IMR-90 (cell line): ENCODE measurements around the gene GPRC5C. TPM values are rescaled to one million over a fixed set of nuclear protein-coding genes. Genes with fewer than 3 reads are reported as not detected.

ENCODE experiments used
- ATAC-seq: fragments of 200-7000 bp; cut with Tn5 transposase; 2 replicates; pipeline ENCODE4 v1.9.1; 2020; ENCODE audit warnings: low read depth, mild to moderate bottlenecking, moderate library complexity
- BruUV-seq: library from RNA; stranded (reverse); fragments of 400-500 nt; replicated peaks from 2 replicates; lab custom pipeline; 2021; lab: Mats Ljungman, UMichigan
- CTCF ChIA-PET: fragments of 300-600 bp; formaldehyde crosslinking; extraction: SDS; loops from one replicate; lab custom pipeline; 2021; ENCODE audit warnings: antibody characterized with exemption; lab: Yijun Ruan, JAX
- POLR2A ChIA-PET: fragments of 300-600 bp; sonication (Branson Sonifier 250); formaldehyde crosslinking; loops from one replicate; lab custom pipeline; 2022; ENCODE audit warnings: antibody characterized with exemption; ENCODE audit not compliant: unreplicated experiment; lab: Charles Lee
- DNase-seq: peaks from one replicate; pipeline ENCODE4 v3.0.0; 2013
- H2AFZ ChIP-seq: replicated peaks from 2 replicates; pipeline ENCODE3; 2013; ENCODE audit warnings: low read length, mild to moderate bottlenecking; ENCODE audit not compliant: poor library complexity
- H2AK5ac ChIP-seq: 2 replicates; pipeline ENCODE4 v1.6.1; 2013; ENCODE audit warnings: low read depth, low read length, inconsistent platforms
- H2AK9ac ChIP-seq: replicated peaks from 2 replicates; pipeline ENCODE3; 2013; ENCODE audit warnings: mild to moderate bottlenecking, low read depth, low read length, moderate library complexity; ENCODE audit not compliant: poor library complexity
- H2BK120ac ChIP-seq: 2 replicates; pipeline ENCODE4 v1.6.1; 2013; ENCODE audit warnings: low read depth, low read length, inconsistent platforms
- H2BK15ac ChIP-seq: 3 replicates; pipeline ENCODE4 v1.6.1; 2013; ENCODE audit warnings: low read depth, low read length, inconsistent platforms
- H2BK20ac ChIP-seq: 2 replicates; pipeline ENCODE4 v1.6.1; 2013; ENCODE audit warnings: low read depth, mild to moderate bottlenecking, inconsistent platforms, low read length, moderate library complexity
- H2BK5ac ChIP-seq: 2 replicates; pipeline ENCODE4 v1.6.1; 2013; ENCODE audit warnings: mild to moderate bottlenecking, low read depth, low read length, inconsistent platforms; ENCODE audit not compliant: poor library complexity, severe bottlenecking
- H3K14ac ChIP-seq: replicated peaks from 2 replicates; pipeline ENCODE4 v1.6.1; 2013; ENCODE audit warnings: low read depth, low read length, inconsistent platforms
- H3K18ac ChIP-seq: 2 replicates; pipeline ENCODE4 v1.6.1; 2013; ENCODE audit warnings: low read depth, low read length, control low read depth
- H3K23ac ChIP-seq: 2 replicates; pipeline ENCODE4 v1.6.1; 2013; ENCODE audit warnings: low read depth, low read length, inconsistent platforms
- H3K27ac ChIP-seq: 2 replicates; pipeline ENCODE4 v1.5.1; 2013; ENCODE audit warnings: mild to moderate bottlenecking, control low read depth, low read length; ENCODE audit not compliant: insufficient read depth
- H3K27me3 ChIP-seq: 2 replicates; pipeline ENCODE4 v1.6.1; 2013; ENCODE audit warnings: low read length; ENCODE audit not compliant: control insufficient read depth, insufficient read depth
- H3K36me3 ChIP-seq: 2 replicates; pipeline ENCODE4 v1.6.1; 2013; ENCODE audit warnings: low read length, mixed read lengths; ENCODE audit not compliant: control insufficient read depth, insufficient read depth
- H3K4ac ChIP-seq: 2 replicates; pipeline ENCODE4 v1.6.1; 2013; ENCODE audit warnings: low read depth, low read length, inconsistent platforms
- H3K4me1 ChIP-seq: 2 replicates; pipeline ENCODE4 v1.6.1; 2013; ENCODE audit warnings: low read length, mixed read lengths; ENCODE audit not compliant: control insufficient read depth, insufficient read depth
- H3K4me2 ChIP-seq: 2 replicates; pipeline ENCODE4 v1.6.1; 2013; ENCODE audit warnings: low read depth, mild to moderate bottlenecking, control low read depth, low read length, moderate library complexity
- H3K4me3 ChIP-seq: 2 replicates; pipeline ENCODE4 v1.5.1; 2013; ENCODE audit warnings: low read depth, mild to moderate bottlenecking, control low read depth, low read length, moderate library complexity; ENCODE audit not compliant: insufficient read depth
- H3K56ac ChIP-seq: 2 replicates; pipeline ENCODE4 v1.6.1; 2013; ENCODE audit warnings: low read length, inconsistent platforms; ENCODE audit not compliant: insufficient read depth; ENCODE audit errors: extremely low read depth
- H3K79me1 ChIP-seq, 2 experiments: 2 replicates each; pipeline ENCODE4 v1.6.1; 2013; ENCODE audit warnings: low read length in 2 of 2, inconsistent platforms in 1 of 2, low read depth in 1 of 2
- H3K9ac ChIP-seq: 2 replicates; pipeline ENCODE4 v1.6.1; 2013; ENCODE audit warnings: low read depth, low read length, control low read depth
- H3K9me1 ChIP-seq: 2 replicates; pipeline ENCODE4 v1.6.1; 2013; ENCODE audit warnings: low read length, inconsistent platforms; ENCODE audit not compliant: insufficient read depth
- H3K9me3 ChIP-seq: 2 replicates; pipeline ENCODE4 v1.6.1; 2013; ENCODE audit warnings: low read length; ENCODE audit not compliant: control insufficient read depth, insufficient read depth
- H4K20me1 ChIP-seq: 2 replicates; pipeline ENCODE4 v1.6.1; 2013; ENCODE audit warnings: low read length, inconsistent platforms; ENCODE audit not compliant: insufficient read depth
- H4K5ac ChIP-seq: 2 replicates; pipeline ENCODE4 v1.6.1; 2013; ENCODE audit warnings: mild to moderate bottlenecking, low read depth, low read length, control low read depth
- H4K8ac ChIP-seq, 2 experiments: 2 replicates each; pipeline ENCODE4 v1.6.1; 2013; ENCODE audit warnings: low read depth in 2 of 2, low read length in 2 of 2, control low read depth in 1 of 2, inconsistent platforms in 1 of 2
- H4K91ac ChIP-seq: 2 replicates; pipeline ENCODE4 v1.6.1; 2013; ENCODE audit warnings: low read depth, low read length, inconsistent platforms; ENCODE audit not compliant: insufficient read depth
- BHLHE40 ChIP-seq: fragments of 150-350 bp; IDR thresholded peaks from 2 replicates; pipeline ENCODE4 v1.6.1; 2016; ENCODE audit warnings: mild to moderate bottlenecking, low read depth, low read length
- CEBPB ChIP-seq: IDR thresholded peaks from 2 replicates; pipeline ENCODE4 v1.6.1; 2012; ENCODE audit warnings: low read depth, low read length, improper control_type of control experiment
- CHD1 ChIP-seq: IDR thresholded peaks from 2 replicates; pipeline ENCODE4 v1.6.1; 2012; ENCODE audit warnings: low read depth, low read length, improper control_type of control experiment
- FOS ChIP-seq: fragments of 150-350 bp; IDR thresholded peaks from 2 replicates; pipeline ENCODE4 v1.6.1; 2016; ENCODE audit warnings: low read depth, low read length
- MAFK ChIP-seq: IDR thresholded peaks from 2 replicates; pipeline ENCODE4 v1.6.1; 2012; ENCODE audit warnings: low read depth, low read length, improper control_type of control experiment
- MAZ ChIP-seq: IDR thresholded peaks from 2 replicates; pipeline ENCODE4 v1.6.1; 2012; ENCODE audit warnings: low read depth, mild to moderate bottlenecking, low read length, improper control_type of control experiment, moderate library complexity, borderline replicate concordance
- MXI1 ChIP-seq: IDR thresholded peaks from 2 replicates; pipeline ENCODE4 v1.6.1; 2012; ENCODE audit warnings: low read depth, mild to moderate bottlenecking, low read length, moderate library complexity, borderline replicate concordance
- NFE2L2 ChIP-seq: fragments of 150-350 bp; IDR thresholded peaks from 2 replicates; pipeline ENCODE4 v1.6.1; 2016; ENCODE audit warnings: low read depth, mild to moderate bottlenecking, low read length
- RAD21 ChIP-seq: IDR thresholded peaks from 2 replicates; pipeline ENCODE4 v1.6.1; 2012; ENCODE audit warnings: low read length, improper control_type of control experiment
- RCOR1 ChIP-seq: IDR thresholded peaks from 2 replicates; pipeline ENCODE4 v1.6.1; 2012; ENCODE audit warnings: mild to moderate bottlenecking, low read length, improper control_type of control experiment; ENCODE audit not compliant: insufficient replicate concordance
- SMC3 ChIP-seq: fragments of 150-350 bp; IDR thresholded peaks from 2 replicates; pipeline ENCODE4 v1.6.1; 2016; ENCODE audit warnings: low read depth, mild to moderate bottlenecking, antibody characterized with exemption, low read length, moderate library complexity
- WGBS, 2 experiments: methylation state at CpG; one replicate each; pipeline versions ENCODE4 v1.1.5 to v1.1.7; 2013; ENCODE audit warnings: missing lambda C conversion rate in 2 of 2; ENCODE audit not compliant: insufficient read length in 1 of 2; ENCODE audit errors: extremely low coverage in 2 of 2; 5-methylcytosine and 5-hydroxymethylcytosine counted together
- dilution Hi-C: fragments of 300-500 bp; cut with HindIII; formaldehyde crosslinking; loops from one replicate; pipeline ENCODE4 v1.14.3; 2018; ENCODE audit warnings: low sequenced_read_pairs; ENCODE audit not compliant: unreplicated experiment
- in situ Hi-C: fragments of 300-500 bp; cut with MboI; formaldehyde crosslinking; loops from 3 replicates; pipeline ENCODE4 v1.14.3; 2019; ENCODE audit warnings: low sequenced_read_pairs, inconsistent platforms, mixed read lengths
- intact Hi-C: fragments of 100-400 bp; cut with micrococcal nuclease; formaldehyde crosslinking; loops from 2 replicates; pipeline ENCODE4 v1.10.0; 2022
- polyA plus RNA-seq, 3 experiments: library from polyadenylated mRNA; depleted of rRNA; stranded (reverse); fragments of >200 nt; gene quantifications; 2 replicates each; pipeline ENCODE4 v1.2.3, GENCODE V29; 2012; ENCODE audit warnings: low replicate concordance in 1 of 3
- total RNA-seq: library from RNA; depleted of rRNA; stranded (reverse); fragments of >200 nt; gene quantifications from 2 replicates; pipeline ENCODE4 v1.2.3, GENCODE V29; 2012
- TF ChIP-seq, protein P1 (sequence below): conservative IDR thresholded peaks from 2 replicates; pipeline ENCODE4 v1.5.1; 2012; ENCODE audit warnings: mild to moderate bottlenecking, low read depth, low read length, improper control_type of control experiment
- TF ChIP-seq, protein P2 (sequence below): fragments of 150-350 bp; IDR thresholded peaks from 2 replicates; pipeline ENCODE4 v1.6.1; 2017; ENCODE audit warnings: mild to moderate bottlenecking, antibody characterized with exemption, low read length, low read depth
- TF ChIP-seq, protein P3 (sequence below): fragments of 150-350 bp; IDR thresholded peaks from 2 replicates; pipeline ENCODE4 v1.6.1; 2016; ENCODE audit warnings: low read depth, mild to moderate bottlenecking, low read length, moderate library complexity, borderline replicate concordance

The GPRC5C gene
- total and polyA plus RNA-seq, 2 of the 4 experiments (the other 2 are of a cell fraction) = not detected

DNA sequence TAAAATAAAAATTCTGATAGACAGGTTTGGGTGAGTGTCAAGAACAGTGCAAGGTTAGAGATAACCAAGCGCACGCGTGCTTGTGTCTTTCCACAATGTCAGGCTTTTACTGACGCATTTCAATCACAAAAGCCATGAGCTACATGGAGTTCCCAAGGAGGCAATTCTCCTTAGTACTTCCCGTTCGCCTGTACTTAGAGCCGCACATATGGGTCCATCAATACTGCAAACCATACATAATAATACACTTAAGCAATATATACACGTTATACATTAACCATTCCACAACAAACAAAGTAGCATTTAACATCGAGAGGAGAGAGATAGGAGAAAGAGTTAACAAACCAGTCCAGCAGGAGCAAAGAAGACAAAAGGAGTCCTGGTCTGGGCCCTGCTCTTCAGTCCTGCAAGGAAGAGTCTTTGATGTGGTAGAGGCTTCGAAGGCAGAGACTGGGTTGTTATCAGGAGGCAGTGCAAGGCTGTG is 11.9 kb upstream of the GPRC5C start:
- no peak overlapping the region for H3K4me3 ChIP-seq
- H3K23ac ChIP-seq = no peak overlapping the region
- H4K8ac ChIP-seq = no peak overlapping the region
- no peak overlapping the region for H2BK5ac ChIP-seq
- H3K14ac ChIP-seq = no peak overlapping the region
- H4K91ac ChIP-seq = no peak overlapping the region
- TF ChIP-seq SMC3 (no peak), CEBPB (no peak), RCOR1 (no peak), BHLHE40 (no peak), MAFK (no peak), FOS (no peak), RAD21 (no peak), NFE2L2 (no peak), MAZ (no peak), CHD1 (no peak), MXI1 (no peak)
- TF ChIP-seq, protein P1, sequence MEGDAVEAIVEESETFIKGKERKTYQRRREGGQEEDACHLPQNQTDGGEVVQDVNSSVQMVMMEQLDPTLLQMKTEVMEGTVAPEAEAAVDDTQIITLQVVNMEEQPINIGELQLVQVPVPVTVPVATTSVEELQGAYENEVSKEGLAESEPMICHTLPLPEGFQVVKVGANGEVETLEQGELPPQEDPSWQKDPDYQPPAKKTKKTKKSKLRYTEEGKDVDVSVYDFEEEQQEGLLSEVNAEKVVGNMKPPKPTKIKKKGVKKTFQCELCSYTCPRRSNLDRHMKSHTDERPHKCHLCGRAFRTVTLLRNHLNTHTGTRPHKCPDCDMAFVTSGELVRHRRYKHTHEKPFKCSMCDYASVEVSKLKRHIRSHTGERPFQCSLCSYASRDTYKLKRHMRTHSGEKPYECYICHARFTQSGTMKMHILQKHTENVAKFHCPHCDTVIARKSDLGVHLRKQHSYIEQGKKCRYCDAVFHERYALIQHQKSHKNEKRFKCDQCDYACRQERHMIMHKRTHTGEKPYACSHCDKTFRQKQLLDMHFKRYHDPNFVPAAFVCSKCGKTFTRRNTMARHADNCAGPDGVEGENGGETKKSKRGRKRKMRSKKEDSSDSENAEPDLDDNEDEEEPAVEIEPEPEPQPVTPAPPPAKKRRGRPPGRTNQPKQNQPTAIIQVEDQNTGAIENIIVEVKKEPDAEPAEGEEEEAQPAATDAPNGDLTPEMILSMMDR = no peak
- TF ChIP-seq, protein P2, sequence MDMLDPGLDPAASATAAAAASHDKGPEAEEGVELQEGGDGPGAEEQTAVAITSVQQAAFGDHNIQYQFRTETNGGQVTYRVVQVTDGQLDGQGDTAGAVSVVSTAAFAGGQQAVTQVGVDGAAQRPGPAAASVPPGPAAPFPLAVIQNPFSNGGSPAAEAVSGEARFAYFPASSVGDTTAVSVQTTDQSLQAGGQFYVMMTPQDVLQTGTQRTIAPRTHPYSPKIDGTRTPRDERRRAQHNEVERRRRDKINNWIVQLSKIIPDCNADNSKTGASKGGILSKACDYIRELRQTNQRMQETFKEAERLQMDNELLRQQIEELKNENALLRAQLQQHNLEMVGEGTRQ = no peak
- TF ChIP-seq, protein P3, sequence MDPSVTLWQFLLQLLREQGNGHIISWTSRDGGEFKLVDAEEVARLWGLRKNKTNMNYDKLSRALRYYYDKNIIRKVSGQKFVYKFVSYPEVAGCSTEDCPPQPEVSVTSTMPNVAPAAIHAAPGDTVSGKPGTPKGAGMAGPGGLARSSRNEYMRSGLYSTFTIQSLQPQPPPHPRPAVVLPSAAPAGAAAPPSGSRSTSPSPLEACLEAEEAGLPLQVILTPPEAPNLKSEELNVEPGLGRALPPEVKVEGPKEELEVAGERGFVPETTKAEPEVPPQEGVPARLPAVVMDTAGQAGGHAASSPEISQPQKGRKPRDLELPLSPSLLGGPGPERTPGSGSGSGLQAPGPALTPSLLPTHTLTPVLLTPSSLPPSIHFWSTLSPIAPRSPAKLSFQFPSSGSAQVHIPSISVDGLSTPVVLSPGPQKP = no peak
- in situ Hi-C loops = no loop called here
- H2AK5ac ChIP-seq = no peak overlapping the region
- H2BK15ac ChIP-seq = no peak overlapping the region
- ChIA-PET CTCF (no interaction called here), POLR2A (no interaction called here)
- no peak overlapping the region for H3K56ac ChIP-seq
- no peak overlapping the region for H2BK120ac ChIP-seq
- no peaks in the 10 kb centered on the region for H3K36me3 ChIP-seq
- no peak for ATAC-seq
- H3K9me3 ChIP-seq = peaks cover 32% of the 10 kb centered on the region
- H3K18ac ChIP-seq = no peak overlapping the region
- intact Hi-C loops = no loop called here
- no peaks in the 10 kb centered on the region for H3K27me3 ChIP-seq
- H4K5ac ChIP-seq = no peak overlapping the region
- dilution Hi-C loops = no loop called here
- 92% methylated on average over 4 of the region's 10 CpGs; no CpG with 5 or more reads in 1 of the 2 experiments for WGBS, 2 experiments
- no peaks in the 10 kb centered on the region for H3K4me1 ChIP-seq
- H3K4ac ChIP-seq = no peak overlapping the region
- H3K4me2 ChIP-seq = no peak overlapping the region
- H3K9ac ChIP-seq = no peak overlapping the region
- no peak overlapping the region for H2BK20ac ChIP-seq
- H2AFZ ChIP-seq = no peak overlapping the region
- H2AK9ac ChIP-seq = no peak overlapping the region
- H3K27ac ChIP-seq = no peak overlapping the region
- H3K9me1 ChIP-seq = no peaks in the 10 kb centered on the region
- no peaks in the 10 kb centered on the region for H4K20me1 ChIP-seq
- DNase-seq = no peak
- no TSS peak for BruUV-seq
- H3K79me1 ChIP-seq = no peaks in the 10 kb centered on the region
